HepG2 (cell line): ENCODE data around the gene ARPC1A.

Experiments
- CBX1 ChIP-seq: IDR thresholded peaks from one replicate; pipeline ENCODE4 v1.6.1; 2016; ENCODE audit warnings: antibody characterized with exemption, low read depth
- ZNF207 ChIP-seq: fragments of 450-650 bp; IDR thresholded peaks from 2 replicates; pipeline ENCODE4 v1.6.1; 2016; ENCODE audit warnings: antibody characterized with exemption, borderline replicate concordance
- TF ChIP-seq, protein P1 (sequence below): sonication (generic); formaldehyde crosslinking; IDR thresholded peaks from 2 replicates; pipeline ENCODE4 v1.5.0; 2020; ENCODE audit warnings: mild to moderate bottlenecking, missing genetic modification reagents, moderate library complexity

DNA sequence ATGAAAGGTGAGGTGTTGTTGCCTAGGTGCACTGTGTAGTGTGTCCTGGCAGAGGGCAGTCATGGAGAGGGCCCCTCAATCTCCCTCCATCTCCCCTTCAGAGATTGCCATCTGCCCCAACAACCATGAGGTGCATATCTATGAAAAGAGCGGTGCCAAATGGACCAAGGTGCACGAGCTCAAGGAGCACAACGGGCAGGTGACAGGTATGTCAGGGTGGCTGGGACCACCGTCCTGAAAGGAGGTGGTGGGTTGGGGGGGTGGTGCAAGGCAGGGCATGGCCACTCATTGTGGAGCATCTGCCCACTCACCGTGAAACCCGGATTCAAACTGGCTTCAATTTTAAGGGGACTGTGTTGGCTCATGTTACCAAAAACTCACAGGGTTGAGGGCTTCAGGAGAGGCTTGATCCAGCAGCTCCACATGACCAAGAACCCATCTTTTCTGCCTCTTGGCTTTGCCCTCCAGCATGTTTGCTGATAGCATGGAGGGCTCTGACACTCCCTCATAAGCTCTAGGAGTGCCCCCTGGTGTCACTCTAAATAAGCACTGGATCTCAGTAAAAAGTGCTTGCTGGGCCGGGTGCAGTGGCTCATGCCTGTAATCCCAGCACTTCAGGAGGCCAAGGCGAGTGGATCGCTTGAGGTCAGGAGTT lies 61.0 kb downstream of the ARPC1A start:
- TF ChIP-seq ZNF207 = no peak
- no peak for TF ChIP-seq CBX1
- TF ChIP-seq, protein P1, sequence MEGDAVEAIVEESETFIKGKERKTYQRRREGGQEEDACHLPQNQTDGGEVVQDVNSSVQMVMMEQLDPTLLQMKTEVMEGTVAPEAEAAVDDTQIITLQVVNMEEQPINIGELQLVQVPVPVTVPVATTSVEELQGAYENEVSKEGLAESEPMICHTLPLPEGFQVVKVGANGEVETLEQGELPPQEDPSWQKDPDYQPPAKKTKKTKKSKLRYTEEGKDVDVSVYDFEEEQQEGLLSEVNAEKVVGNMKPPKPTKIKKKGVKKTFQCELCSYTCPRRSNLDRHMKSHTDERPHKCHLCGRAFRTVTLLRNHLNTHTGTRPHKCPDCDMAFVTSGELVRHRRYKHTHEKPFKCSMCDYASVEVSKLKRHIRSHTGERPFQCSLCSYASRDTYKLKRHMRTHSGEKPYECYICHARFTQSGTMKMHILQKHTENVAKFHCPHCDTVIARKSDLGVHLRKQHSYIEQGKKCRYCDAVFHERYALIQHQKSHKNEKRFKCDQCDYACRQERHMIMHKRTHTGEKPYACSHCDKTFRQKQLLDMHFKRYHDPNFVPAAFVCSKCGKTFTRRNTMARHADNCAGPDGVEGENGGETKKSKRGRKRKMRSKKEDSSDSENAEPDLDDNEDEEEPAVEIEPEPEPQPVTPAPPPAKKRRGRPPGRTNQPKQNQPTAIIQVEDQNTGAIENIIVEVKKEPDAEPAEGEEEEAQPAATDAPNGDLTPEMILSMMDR (CRISPR knock-in tag) = peak; percentile 77
